Measurements from ENCODE around the gene RNF220. TPM values are rescaled to one million over a fixed set of nuclear protein-coding genes. Genes with fewer than 3 reads are reported as not detected.

RNF220 gene
- total and polyA plus RNA-seq, 2 of the 4 experiments (the other 2 are of a cell fraction), result 71.8 to 77.1 TPM

GRCh38 chr1:44590475-44590874, 185.4 kb downstream of the RNF220 start:
- intact Hi-C loops (cut with micrococcal nuclease) (no loop called here), dilution Hi-C loops (cut with HindIII; ENCODE audit: low sequenced_read_pairs, unreplicated experiment) (no loop called here), in situ Hi-C loops (cut with MboI; ENCODE audit: low sequenced_read_pairs) (no loop called here)
- TF ChIP-seq ELK1 (IDR thresholded peaks at IDR 0.05; ENCODE audit: borderline replicate concordance, low read depth, low read length) (no peak), MXI1 (IDR thresholded peaks at IDR 0.05; ENCODE audit: borderline replicate concordance, low read depth, low read length) (no peak), RFX5 (IDR thresholded peaks at IDR 0.05; ENCODE audit: low read depth, low read length) (no peak), CHD1 (IDR thresholded peaks at IDR 0.05; ENCODE audit: low read depth, low read length) (no peak), RAD21 (IDR thresholded peaks at IDR 0.05; ENCODE audit: low read length) (no peak), MAFK (IDR thresholded peaks at IDR 0.05; ENCODE audit: low read depth, low read length) (no peak)
- no peak overlapping the region for H3K4me2 ChIP-seq (ENCODE audit: low read depth, low read length)
- ATAC-seq (ENCODE audit: low read depth) (no peak), DNase-seq (no peak)
- ChIA-PET POLR2A (ENCODE audit: unreplicated experiment) (no interaction called here), CTCF (no interaction called here)
- H2AK5ac ChIP-seq (ENCODE audit: low read depth, low read length), result no peak overlapping the region
- H3K9ac ChIP-seq (ENCODE audit: low read depth, low read length), result no peak overlapping the region
- H3K9me3 ChIP-seq (ENCODE audit: control insufficient read depth, insufficient read depth, low read length), result no peaks in the 10 kb centered on the region
- H3K79me1 ChIP-seq (ENCODE audit: low read depth in 1 of 2, low read length in 2 of 2), result no peaks in the 10 kb centered on the region
- no peak overlapping the region for H2AK9ac ChIP-seq (replicated peaks; ENCODE audit: low read depth, low read length, poor library complexity)
- H3K56ac ChIP-seq (ENCODE audit: extremely low read depth, insufficient read depth, low read length), result no peak overlapping the region
- no peak overlapping the region for H3K4me3 ChIP-seq (ENCODE audit: insufficient read depth, low read depth, low read length)
- H3K14ac ChIP-seq (replicated peaks; ENCODE audit: low read depth, low read length), result no peak overlapping the region
- no peak overlapping the region for H3K18ac ChIP-seq (ENCODE audit: low read depth, low read length)
- no CpG with 5 or more reads among the region's 4 CpGs for WGBS, 2 experiments (ENCODE audit: extremely low coverage in 2 of 2, insufficient read length in 1 of 2)
- H4K8ac ChIP-seq (ENCODE audit: low read depth in 2 of 2, low read length in 2 of 2), result no peak overlapping the region
- H3K27ac ChIP-seq (ENCODE audit: insufficient read depth, low read length), result no peak overlapping the region
- H4K91ac ChIP-seq (ENCODE audit: insufficient read depth, low read depth, low read length), result no peak overlapping the region
- no peak overlapping the region for H3K23ac ChIP-seq (ENCODE audit: low read depth, low read length)
- no peak overlapping the region for H2BK20ac ChIP-seq (ENCODE audit: low read depth, low read length)
- H3K27me3 ChIP-seq (ENCODE audit: control insufficient read depth, insufficient read depth, low read length), result peaks cover 44% of the 10 kb centered on the region
- H3K4ac ChIP-seq (ENCODE audit: low read depth, low read length), result no peak overlapping the region
- H2BK5ac ChIP-seq (ENCODE audit: low read depth, low read length, poor library complexity, severe bottlenecking), result no peak overlapping the region
- H3K4me1 ChIP-seq (ENCODE audit: control insufficient read depth, insufficient read depth, low read length), result no peaks in the 10 kb centered on the region
- no peaks in the 10 kb centered on the region for H3K9me1 ChIP-seq (ENCODE audit: insufficient read depth, low read length)
- no peaks in the 10 kb centered on the region for H3K36me3 ChIP-seq (ENCODE audit: control insufficient read depth, insufficient read depth, low read length)
- H4K5ac ChIP-seq (ENCODE audit: low read depth, low read length), result no peak overlapping the region
- no TSS peak for BruUV-seq (replicated peaks)
- H2AFZ ChIP-seq (replicated peaks; ENCODE audit: low read length, poor library complexity), result no peak overlapping the region
- H2BK15ac ChIP-seq (ENCODE audit: low read depth, low read length), result no peak overlapping the region
- no peak overlapping the region for H2BK120ac ChIP-seq (ENCODE audit: low read depth, low read length)
- no peaks in the 10 kb centered on the region for H4K20me1 ChIP-seq (ENCODE audit: insufficient read depth, low read length)
